Karpas-422 (cell line): ENCODE measurements around the gene DCN. TPM values are rescaled to one million over a fixed set of nuclear protein-coding genes. Genes with fewer than 3 reads are reported as not detected.

ENCODE experiments used
- DNase-seq: peaks from one replicate; pipeline ENCODE4 v3.0.0-alpha.2; 2015
- H2AFZ ChIP-seq: fragments of 200-600 bp; sonication (generic); 2 replicates; pipeline ENCODE4 v1.6.1; 2014; ENCODE audit warnings: antibody characterized with exemption, low read length, mixed read lengths
- H3K27ac ChIP-seq: fragments of 200-600 bp; sonication (generic); 2 replicates; pipeline ENCODE4 v1.5.1; 2014; ENCODE audit warnings: mild to moderate bottlenecking, low read length, moderate library complexity
- H3K27me3 ChIP-seq: fragments of 200-600 bp; sonication (generic); 2 replicates; pipeline ENCODE4 v1.6.1; 2014; ENCODE audit warnings: low read length, mixed read lengths
- H3K36me3 ChIP-seq: fragments of 200-600 bp; sonication (generic); 2 replicates; pipeline ENCODE4 v1.6.1; 2014; ENCODE audit warnings: low read length, mixed read lengths; ENCODE audit not compliant: insufficient read depth
- H3K4me1 ChIP-seq: fragments of 200-600 bp; sonication (generic); 2 replicates; pipeline ENCODE4 v1.6.1; 2014; ENCODE audit warnings: mild to moderate bottlenecking, low read length, mixed read lengths
- H3K4me2 ChIP-seq: fragments of 200-600 bp; sonication (generic); 2 replicates; pipeline ENCODE4 v1.6.1; 2014; ENCODE audit warnings: low read length, low read depth, mild to moderate bottlenecking; ENCODE audit not compliant: poor library complexity, severe bottlenecking
- H3K4me3 ChIP-seq: fragments of 200-600 bp; sonication (generic); 2 replicates; pipeline ENCODE4 v1.5.1; 2014; ENCODE audit warnings: mild to moderate bottlenecking, antibody characterized with exemption, low read length, mixed read lengths
- H3K79me2 ChIP-seq: fragments of 200-600 bp; sonication (generic); 2 replicates; pipeline ENCODE4 v1.6.1; 2014; ENCODE audit warnings: mild to moderate bottlenecking, low read length, mixed read lengths
- H3K9ac ChIP-seq: fragments of 200-600 bp; sonication (generic); 2 replicates; pipeline ENCODE4 v1.6.0; 2014; ENCODE audit warnings: low read length
- H3K9me2 ChIP-seq: fragments of 200-600 bp; sonication (generic), shearing (Covaris generic); replicated peaks from 2 replicates; pipeline ENCODE4 v1.6.0; 2014; ENCODE audit warnings: mild to moderate bottlenecking, low read length, moderate library complexity; ENCODE audit not compliant: insufficient read depth
- H3K9me3 ChIP-seq: fragments of 300-700, 200-600 bp; sonication (generic); 2 replicates; pipeline ENCODE4 v1.6.1; 2014; ENCODE audit warnings: low read length, mixed read lengths
- H4K20me1 ChIP-seq: fragments of 200-600 bp; sonication (generic); 2 replicates; pipeline ENCODE4 v1.6.1; 2014; ENCODE audit warnings: mild to moderate bottlenecking, antibody characterized with exemption, low read length, low read depth; ENCODE audit not compliant: insufficient read depth
- total RNA-seq: library from RNA; depleted of rRNA; stranded (reverse); fragments of >200 nt; shearing (Covaris generic); gene quantifications from 2 replicates; pipeline ENCODE4 v1.2.3, GENCODE V29; 2014; ENCODE audit warnings: low replicate concordance

Gene DCN
- total RNA-seq, 1 experiment from 2014 or later: 1,580 TPM

DNA sequence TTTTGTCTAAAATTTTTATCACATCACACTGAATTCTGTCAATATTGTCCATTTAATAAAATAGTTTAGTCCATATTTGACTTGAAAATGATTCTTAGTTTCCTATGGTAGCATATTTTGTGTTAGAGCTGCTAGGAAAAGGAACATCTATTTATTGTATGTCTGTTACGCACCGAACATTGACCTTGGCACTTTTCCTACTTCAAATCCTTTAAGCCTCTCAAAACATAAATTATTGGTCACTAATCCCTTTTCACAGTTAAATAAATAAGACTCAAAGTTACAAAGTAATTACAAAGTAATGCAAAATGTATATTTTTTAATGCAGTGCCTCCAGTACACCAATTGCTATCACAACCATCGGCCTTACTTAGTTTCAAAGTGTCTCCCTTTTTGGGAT lies 28.5 kb downstream of the DCN start:
- no peaks in the 10 kb centered on the region for H3K27me3 ChIP-seq
- no peak overlapping the region for H3K27ac ChIP-seq
- H4K20me1 ChIP-seq: no peaks in the 10 kb centered on the region
- no peak overlapping the region for H3K9ac ChIP-seq
- H3K79me2 ChIP-seq: no peaks in the 10 kb centered on the region; the same call in 1 of the 2 replicates
- peaks cover 70% of the 10 kb centered on the region for H3K36me3 ChIP-seq
- no peak overlapping the region for H3K4me3 ChIP-seq
- no peaks in the 10 kb centered on the region for H3K9me3 ChIP-seq
- no peaks in the 10 kb centered on the region for H3K4me1 ChIP-seq
- no peak for DNase-seq
- no peak overlapping the region for H2AFZ ChIP-seq
- no peaks in the 10 kb centered on the region for H3K9me2 ChIP-seq
- no peak overlapping the region for H3K4me2 ChIP-seq

DNA sequence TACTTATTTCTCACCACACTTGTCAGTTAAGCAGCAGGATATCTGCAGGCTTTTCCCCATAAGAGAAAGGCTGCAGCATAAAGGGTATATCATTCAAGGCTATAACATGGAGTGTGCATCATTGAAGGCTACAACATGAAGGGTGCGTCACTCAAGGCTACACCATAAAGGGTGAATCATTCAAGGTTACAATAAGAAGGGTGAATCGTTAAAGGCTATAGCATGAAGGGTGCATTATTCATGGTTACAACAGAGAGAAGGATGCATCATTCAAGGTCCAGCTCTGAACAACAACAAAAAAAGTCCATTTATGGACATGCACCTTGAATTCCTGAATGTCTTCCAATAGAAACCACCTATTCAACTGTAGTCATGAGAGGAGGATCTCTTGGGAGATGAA lies 38.6 kb downstream of the DCN start:
- no peaks in the 10 kb centered on the region for H3K9me2 ChIP-seq
- H3K4me2 ChIP-seq: no peak overlapping the region
- H3K36me3 ChIP-seq: no peaks in the 10 kb centered on the region; the same call in 1 of the 2 replicates
- DNase-seq: no peak
- H2AFZ ChIP-seq: no peak overlapping the region
- H3K4me3 ChIP-seq: no peak overlapping the region
- no peak overlapping the region for H3K9ac ChIP-seq
- H3K79me2 ChIP-seq: no peaks in the 10 kb centered on the region
- H3K9me3 ChIP-seq: no peaks in the 10 kb centered on the region
- no peaks in the 10 kb centered on the region for H3K27me3 ChIP-seq
- no peak overlapping the region for H3K27ac ChIP-seq
- H4K20me1 ChIP-seq: no peaks in the 10 kb centered on the region
- no peaks in the 10 kb centered on the region for H3K4me1 ChIP-seq

DNA sequence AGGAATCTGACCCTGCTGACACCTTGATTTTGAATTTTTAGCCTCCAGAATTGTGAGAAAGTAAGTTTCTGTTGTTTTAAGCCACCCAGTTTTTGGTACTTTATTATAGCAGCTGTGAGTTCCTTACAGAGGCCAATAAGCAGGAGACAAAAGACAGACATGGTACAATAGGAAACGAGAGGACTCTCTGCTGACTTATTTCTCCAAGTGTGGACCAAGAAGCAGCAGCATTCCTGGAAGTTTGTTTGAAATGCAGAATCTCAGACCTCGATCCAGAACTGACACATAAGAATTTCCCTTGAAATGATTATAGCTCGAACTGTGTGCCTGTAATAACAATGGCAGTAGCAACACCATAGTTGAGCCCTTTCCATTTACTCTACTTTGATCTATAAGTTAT lies 39.4 kb downstream of the DCN start:
- DNase-seq: no peak
- no peak overlapping the region for H3K4me3 ChIP-seq
- H3K9me3 ChIP-seq: no peaks in the 10 kb centered on the region
- no peaks in the 10 kb centered on the region for H3K27me3 ChIP-seq
- no peaks in the 10 kb centered on the region for H3K9me2 ChIP-seq
- H4K20me1 ChIP-seq: no peaks in the 10 kb centered on the region
- H3K9ac ChIP-seq: no peak overlapping the region
- no peaks in the 10 kb centered on the region for H3K79me2 ChIP-seq
- H3K36me3 ChIP-seq: no peaks in the 10 kb centered on the region; the same call in 1 of the 2 replicates
- no peak overlapping the region for H2AFZ ChIP-seq
- no peak overlapping the region for H3K4me2 ChIP-seq
- H3K27ac ChIP-seq: no peak overlapping the region
- H3K4me1 ChIP-seq: no peaks in the 10 kb centered on the region

DNA sequence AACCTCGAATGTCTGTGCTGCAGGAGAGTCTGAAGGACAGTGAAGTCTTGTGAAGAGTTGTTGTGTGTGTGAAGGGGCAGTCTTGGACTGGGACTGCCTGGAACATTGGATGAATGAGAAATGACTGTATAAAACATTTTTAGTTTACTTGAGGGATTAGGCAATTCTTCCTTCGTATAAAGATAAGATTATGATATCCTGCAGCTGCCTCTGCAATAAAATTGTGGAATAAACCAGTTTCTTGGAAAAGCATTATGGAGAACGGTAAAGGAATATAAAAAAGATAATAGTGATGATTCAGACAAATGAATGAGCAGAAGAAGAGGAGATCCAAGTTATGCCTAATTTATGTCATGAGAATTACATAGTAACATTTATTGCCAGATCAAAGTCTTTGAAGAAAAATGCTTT lies 40.4 kb downstream of the DCN start:
- Histone ChIP-seq H3K27ac (no peak overlapping the region), H3K36me3 (no peaks in the 10 kb centered on the region; the same call in 1 of the 2 replicates), H3K9me3 (no peaks in the 10 kb centered on the region), H3K79me2 (no peaks in the 10 kb centered on the region), H2AFZ (no peak overlapping the region), H3K9ac (no peak overlapping the region), H3K4me3 (no peak overlapping the region), H3K9me2 (no peaks in the 10 kb centered on the region), H4K20me1 (no peaks in the 10 kb centered on the region), H3K4me1 (no peaks in the 10 kb centered on the region), H3K4me2 (no peak overlapping the region), H3K27me3 (no peaks in the 10 kb centered on the region)
- DNase-seq: no peak

DNA sequence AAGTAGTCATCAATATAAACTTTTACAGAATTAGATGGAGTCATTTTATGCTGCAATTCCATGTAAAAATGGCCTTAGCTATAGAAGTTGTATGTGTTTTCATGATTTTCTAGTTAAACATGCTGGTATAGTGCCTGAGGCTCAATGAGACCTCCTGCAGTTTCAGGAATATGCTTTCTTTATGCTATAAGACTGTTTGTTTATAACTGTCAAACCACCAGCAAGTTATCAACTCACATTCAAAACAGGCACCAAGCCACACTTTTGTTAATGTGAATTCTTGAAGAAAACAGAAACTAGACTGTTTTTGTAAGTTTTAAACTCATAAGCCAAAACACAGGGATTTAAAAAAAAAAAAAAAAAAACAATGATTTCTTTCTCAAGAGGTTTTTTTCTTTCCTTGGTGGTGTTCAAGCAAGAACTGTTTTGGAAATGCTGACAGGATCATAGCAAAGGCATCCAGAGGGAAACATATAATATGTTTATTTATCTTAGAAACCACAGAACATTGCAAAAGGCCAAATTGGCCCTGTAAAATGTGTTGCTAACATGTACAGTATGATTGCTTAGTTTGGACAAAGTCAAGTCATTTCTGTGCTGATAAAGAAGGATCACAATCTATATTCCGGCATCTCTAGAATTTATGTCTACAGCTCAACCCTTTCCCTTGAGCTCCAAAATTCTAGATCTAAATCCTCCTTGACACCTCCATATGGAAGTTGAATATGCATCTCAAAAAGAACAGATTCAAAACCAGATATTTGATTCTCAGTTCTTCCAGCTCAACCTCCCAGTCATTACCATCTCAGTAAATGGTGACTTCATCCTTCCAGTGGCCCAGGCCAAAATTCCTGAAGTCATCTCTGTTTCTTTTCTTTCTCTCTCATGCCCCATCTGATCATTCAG lies 42.3 kb downstream of the DCN start:
- no peak for DNase-seq
- no peak overlapping the region for H2AFZ ChIP-seq
- no peak overlapping the region for H3K27ac ChIP-seq
- no peaks in the 10 kb centered on the region for H4K20me1 ChIP-seq
- no peaks in the 10 kb centered on the region for H3K36me3 ChIP-seq
- no peak overlapping the region for H3K4me2 ChIP-seq
- H3K9ac ChIP-seq: no peak overlapping the region
- no peaks in the 10 kb centered on the region for H3K9me3 ChIP-seq
- no peaks in the 10 kb centered on the region for H3K79me2 ChIP-seq
- no peaks in the 10 kb centered on the region for H3K4me1 ChIP-seq
- H3K27me3 ChIP-seq: no peaks in the 10 kb centered on the region
- H3K4me3 ChIP-seq: no peak overlapping the region
- no peaks in the 10 kb centered on the region for H3K9me2 ChIP-seq

DNA sequence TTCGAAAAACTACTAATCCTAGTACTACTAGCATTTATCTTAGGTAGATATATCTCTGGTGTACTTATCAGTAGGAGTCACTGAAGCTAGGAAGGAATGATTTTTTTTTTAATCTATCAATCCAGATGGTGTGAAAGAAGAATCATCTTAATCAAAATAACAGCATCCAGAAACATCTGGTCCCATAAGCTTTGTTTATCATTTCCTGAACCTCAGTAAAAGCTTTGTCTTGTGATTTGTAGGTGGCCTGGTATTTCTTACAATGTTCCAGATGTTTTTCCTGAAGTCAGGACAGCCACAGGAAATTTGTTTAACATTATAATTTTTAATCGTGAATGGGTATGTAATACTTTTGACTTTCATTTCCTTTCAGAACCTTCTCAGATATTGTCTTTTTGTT lies 43.3 kb downstream of the DCN start:
- Histone ChIP-seq H3K9ac (no peak overlapping the region), H3K4me2 (no peak overlapping the region), H2AFZ (no peak overlapping the region)

DNA sequence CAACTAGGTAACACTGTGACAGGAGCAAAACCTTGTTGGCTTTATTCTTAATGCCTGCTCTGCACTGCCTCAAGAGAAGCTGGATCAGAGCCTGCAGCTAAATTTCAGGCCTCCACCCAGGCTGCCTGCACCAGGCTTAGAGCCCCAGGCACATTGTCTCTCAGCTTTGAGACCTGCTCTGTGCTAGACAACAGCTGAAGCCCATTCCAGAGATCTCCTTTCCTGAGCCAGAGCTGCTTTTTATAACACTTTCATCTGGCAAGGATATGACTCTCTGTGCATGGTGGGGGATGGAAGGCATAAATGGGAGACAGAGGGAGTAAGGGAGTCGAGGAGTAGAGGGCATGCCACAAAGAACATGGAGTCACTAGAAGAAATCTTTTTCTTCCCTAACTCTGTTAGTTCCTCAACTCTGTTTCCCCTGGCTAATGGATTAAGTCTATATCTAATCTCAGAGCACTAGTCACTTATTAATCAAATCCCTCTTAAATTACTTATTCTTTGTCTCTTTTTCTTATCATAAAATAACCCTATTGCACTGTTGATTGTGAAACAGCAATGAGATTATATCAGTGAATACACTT lies 44.2 kb downstream of the DCN start:
- Histone ChIP-seq H3K4me3 (no peak overlapping the region), H3K4me2 (no peak overlapping the region), H3K9me2 (no peaks in the 10 kb centered on the region), H3K79me2 (no peaks in the 10 kb centered on the region), H3K9me3 (no peaks in the 10 kb centered on the region), H3K27me3 (no peaks in the 10 kb centered on the region), H3K36me3 (no peaks in the 10 kb centered on the region), H2AFZ (no peak overlapping the region), H3K9ac (no peak overlapping the region), H3K4me1 (no peaks in the 10 kb centered on the region), H4K20me1 (no peaks in the 10 kb centered on the region), H3K27ac (no peak overlapping the region)
- no peak for DNase-seq

More for the DNA sequence above, 43.3 kb downstream of the DCN start:
- H3K9me2 ChIP-seq: no peaks in the 10 kb centered on the region
- no peaks in the 10 kb centered on the region for H3K4me1 ChIP-seq
- DNase-seq: no peak
- H3K27ac ChIP-seq: no peak overlapping the region
- no peaks in the 10 kb centered on the region for H3K79me2 ChIP-seq
- H3K9me3 ChIP-seq: no peaks in the 10 kb centered on the region
- H3K27me3 ChIP-seq: no peaks in the 10 kb centered on the region
- H3K4me3 ChIP-seq: no peak overlapping the region
- no peaks in the 10 kb centered on the region for H3K36me3 ChIP-seq
- H4K20me1 ChIP-seq: no peaks in the 10 kb centered on the region

DNA sequence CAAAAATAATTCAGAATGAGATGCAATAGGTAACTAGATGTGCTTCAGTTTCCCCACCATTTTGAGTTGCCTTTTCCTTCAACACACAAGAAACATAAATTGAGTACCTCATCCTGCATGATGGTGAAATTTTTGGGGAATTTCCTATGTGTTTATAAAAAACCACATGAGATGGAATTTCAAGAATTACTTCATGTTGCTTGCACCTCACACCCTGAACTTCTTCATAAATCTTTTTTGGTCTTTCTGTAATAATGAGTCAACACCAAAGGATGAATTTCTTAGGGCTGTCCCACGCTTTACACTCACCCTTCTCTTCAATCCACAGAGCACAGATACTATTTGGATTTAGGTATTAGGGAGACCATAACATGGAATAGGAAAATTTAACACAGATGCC lies 48.7 kb downstream of the DCN start:
- Histone ChIP-seq H3K9me2 (no peaks in the 10 kb centered on the region), H4K20me1 (no peaks in the 10 kb centered on the region), H3K4me2 (no peak overlapping the region), H3K9ac (no peak overlapping the region), H3K27me3 (no peaks in the 10 kb centered on the region), H3K9me3 (no peaks in the 10 kb centered on the region), H2AFZ (no peak overlapping the region), H3K4me3 (no peak overlapping the region), H3K36me3 (no peaks in the 10 kb centered on the region), H3K27ac (no peak overlapping the region), H3K4me1 (no peaks in the 10 kb centered on the region), H3K79me2 (no peaks in the 10 kb centered on the region)
- no peak for DNase-seq
